A673 (cell line): ENCODE measurements around the gene ELP4.

Experiments
- EZH2 ChIP-seq: fragments of 200-600 bp; sonication (generic); IDR thresholded peaks from 2 replicates; pipeline ENCODE4 v1.6.1; 2017; ENCODE audit warnings: borderline replicate concordance, low read depth, mild to moderate bottlenecking, mixed read lengths, antibody characterized with exemption, low read length; ENCODE audit not compliant: poor library complexity, severe bottlenecking
- TF ChIP-seq, protein P1 (sequence below): fragments of 300-800, 200-600 bp; sonication (generic); conservative IDR thresholded peaks from 2 replicates; pipeline ENCODE4 v1.5.1; 2017; ENCODE audit warnings: low read depth, mild to moderate bottlenecking, antibody characterized with exemption, low read length, moderate library complexity, mixed read lengths

DNA sequence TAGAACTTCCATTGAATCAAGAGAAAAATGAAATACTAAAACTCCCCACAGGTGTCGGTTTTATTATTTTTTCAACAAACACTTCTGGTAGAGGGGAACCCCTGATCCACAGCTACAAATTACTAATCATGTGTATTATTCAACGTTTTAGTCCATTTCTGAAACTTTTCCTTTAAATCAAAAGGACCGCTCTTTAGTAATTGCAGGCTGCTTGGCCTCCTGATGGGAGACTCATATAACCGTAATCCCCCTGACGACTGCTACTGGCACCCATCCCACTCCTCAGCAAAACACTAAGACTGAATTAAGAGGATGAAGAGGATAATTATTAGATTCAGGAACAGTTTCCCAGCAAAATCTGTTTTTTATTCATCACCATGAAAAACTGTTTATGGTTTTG is 255.2 kb downstream of the ELP4 start:
- TF ChIP-seq EZH2 = no peak
- TF ChIP-seq, protein P1, sequence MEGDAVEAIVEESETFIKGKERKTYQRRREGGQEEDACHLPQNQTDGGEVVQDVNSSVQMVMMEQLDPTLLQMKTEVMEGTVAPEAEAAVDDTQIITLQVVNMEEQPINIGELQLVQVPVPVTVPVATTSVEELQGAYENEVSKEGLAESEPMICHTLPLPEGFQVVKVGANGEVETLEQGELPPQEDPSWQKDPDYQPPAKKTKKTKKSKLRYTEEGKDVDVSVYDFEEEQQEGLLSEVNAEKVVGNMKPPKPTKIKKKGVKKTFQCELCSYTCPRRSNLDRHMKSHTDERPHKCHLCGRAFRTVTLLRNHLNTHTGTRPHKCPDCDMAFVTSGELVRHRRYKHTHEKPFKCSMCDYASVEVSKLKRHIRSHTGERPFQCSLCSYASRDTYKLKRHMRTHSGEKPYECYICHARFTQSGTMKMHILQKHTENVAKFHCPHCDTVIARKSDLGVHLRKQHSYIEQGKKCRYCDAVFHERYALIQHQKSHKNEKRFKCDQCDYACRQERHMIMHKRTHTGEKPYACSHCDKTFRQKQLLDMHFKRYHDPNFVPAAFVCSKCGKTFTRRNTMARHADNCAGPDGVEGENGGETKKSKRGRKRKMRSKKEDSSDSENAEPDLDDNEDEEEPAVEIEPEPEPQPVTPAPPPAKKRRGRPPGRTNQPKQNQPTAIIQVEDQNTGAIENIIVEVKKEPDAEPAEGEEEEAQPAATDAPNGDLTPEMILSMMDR = no peak
